Measurements from ENCODE around the gene TSPAN9.

DNA sequence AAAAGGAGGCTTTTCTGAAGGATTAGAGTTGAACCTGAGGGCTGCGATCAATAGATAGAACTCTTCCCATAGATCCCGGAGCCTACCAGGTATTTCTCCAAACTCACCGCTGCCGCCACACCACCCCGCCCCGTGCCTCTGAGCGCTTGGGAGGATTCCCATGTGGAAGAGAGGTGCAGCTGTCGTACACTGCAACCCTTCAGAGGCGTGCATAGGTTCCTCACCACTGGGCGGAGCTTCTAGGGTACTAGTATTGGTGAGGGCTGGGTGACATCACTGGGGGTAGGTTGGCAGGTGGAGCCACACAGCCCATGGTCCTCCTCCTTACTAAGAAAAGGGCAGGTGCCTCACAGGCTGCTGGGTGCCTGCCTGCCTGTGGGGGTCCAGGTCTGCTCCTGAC lies 127.0 kb downstream of the TSPAN9 start:
- TF ChIP-seq, protein P1, sequence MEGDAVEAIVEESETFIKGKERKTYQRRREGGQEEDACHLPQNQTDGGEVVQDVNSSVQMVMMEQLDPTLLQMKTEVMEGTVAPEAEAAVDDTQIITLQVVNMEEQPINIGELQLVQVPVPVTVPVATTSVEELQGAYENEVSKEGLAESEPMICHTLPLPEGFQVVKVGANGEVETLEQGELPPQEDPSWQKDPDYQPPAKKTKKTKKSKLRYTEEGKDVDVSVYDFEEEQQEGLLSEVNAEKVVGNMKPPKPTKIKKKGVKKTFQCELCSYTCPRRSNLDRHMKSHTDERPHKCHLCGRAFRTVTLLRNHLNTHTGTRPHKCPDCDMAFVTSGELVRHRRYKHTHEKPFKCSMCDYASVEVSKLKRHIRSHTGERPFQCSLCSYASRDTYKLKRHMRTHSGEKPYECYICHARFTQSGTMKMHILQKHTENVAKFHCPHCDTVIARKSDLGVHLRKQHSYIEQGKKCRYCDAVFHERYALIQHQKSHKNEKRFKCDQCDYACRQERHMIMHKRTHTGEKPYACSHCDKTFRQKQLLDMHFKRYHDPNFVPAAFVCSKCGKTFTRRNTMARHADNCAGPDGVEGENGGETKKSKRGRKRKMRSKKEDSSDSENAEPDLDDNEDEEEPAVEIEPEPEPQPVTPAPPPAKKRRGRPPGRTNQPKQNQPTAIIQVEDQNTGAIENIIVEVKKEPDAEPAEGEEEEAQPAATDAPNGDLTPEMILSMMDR (IDR thresholded peaks at IDR 0.05), result no peak
- TF ChIP-seq EZH2 (IDR thresholded peaks at IDR 0.05) (no peak), EZH2phosphoT487 (IDR thresholded peaks at IDR 0.05) (no peak)
